Endodermal cell (in vitro differentiated cells): ENCODE results near the gene GDAP2. TPM values are rescaled to one million over a fixed set of nuclear protein-coding genes. Genes with fewer than 3 reads are reported as not detected.
"Not testable (repeated sequence)": the region's sequence is repeated elsewhere in the genome, so short reads cannot be mapped to it uniquely, and the experiment has no call there.

Experiments used
- DNase-seq: peaks from one replicate; pipeline ENCODE4 v3.0.0-alpha.2; 2017
- H3K27ac ChIP-seq: 2 replicates; pipeline ENCODE4 v1.5.1; 2013; ENCODE audit warnings: mild to moderate bottlenecking, low read depth, low read length, moderate library complexity
- H3K27me3 ChIP-seq: 2 replicates; pipeline ENCODE4 v1.6.1; 2013; ENCODE audit warnings: mild to moderate bottlenecking, low read length, moderate library complexity; ENCODE audit not compliant: insufficient read depth, control insufficient read depth, poor library complexity, severe bottlenecking
- H3K36me3 ChIP-seq: 2 replicates; pipeline ENCODE4 v1.7.0; 2013; ENCODE audit warnings: mild to moderate bottlenecking, low read length, moderate library complexity; ENCODE audit not compliant: control insufficient read depth, insufficient read depth
- H3K4me1 ChIP-seq: one replicate; pipeline ENCODE4 v1.7.0; 2013; ENCODE audit warnings: low read length; ENCODE audit not compliant: control insufficient read depth, insufficient read depth
- H3K4me3 ChIP-seq: 2 replicates; pipeline ENCODE4 v1.5.1; 2013; ENCODE audit warnings: mild to moderate bottlenecking, low read length, moderate library complexity
- H3K9ac ChIP-seq: 2 replicates; pipeline ENCODE4 v1.6.1; 2013; ENCODE audit warnings: mild to moderate bottlenecking, low read length, moderate library complexity; ENCODE audit not compliant: poor library complexity, severe bottlenecking; ENCODE audit errors: extremely low read depth
- H3K9me3 ChIP-seq: 2 replicates; pipeline ENCODE4 v1.6.1; 2013; ENCODE audit warnings: mild to moderate bottlenecking, low read length, moderate library complexity; ENCODE audit not compliant: control insufficient read depth
- H3K27ac Mint-ChIP-seq: 2 replicates; pipeline ENCODE4 v1.8.0; 2020; ENCODE audit warnings: mixed read lengths
- H3K27me3 Mint-ChIP-seq: 2 replicates; pipeline ENCODE4 v1.8.0; 2021; ENCODE audit warnings: mild to moderate bottlenecking, mixed read lengths; ENCODE audit not compliant: insufficient read depth
- H3K36me3 Mint-ChIP-seq: 2 replicates; pipeline ENCODE4 v1.8.0; 2020; ENCODE audit warnings: low read depth, mixed read lengths
- H3K4me1 Mint-ChIP-seq: 2 replicates; pipeline ENCODE4 v1.8.0; 2020; ENCODE audit warnings: mixed read lengths
- H3K4me3 Mint-ChIP-seq: 2 replicates; pipeline ENCODE4 v1.8.0; 2020; ENCODE audit warnings: mild to moderate bottlenecking, moderate library complexity, mixed read lengths
- H3K9me3 Mint-ChIP-seq: 2 replicates; pipeline ENCODE4 v1.8.0; 2020; ENCODE audit warnings: mild to moderate bottlenecking, mixed read lengths
- WGBS, 2 experiments: methylation state at CpG; one replicate each; pipeline versions ENCODE4 v1.1.5 to v1.1.7; 2013; ENCODE audit warnings: missing lambda C conversion rate in 2 of 2, mixed read lengths in 1 of 2; ENCODE audit not compliant: insufficient coverage in 1 of 2, insufficient read length in 1 of 2; 5-methylcytosine and 5-hydroxymethylcytosine counted together
- total RNA-seq, 2 donors: library from RNA; stranded (reverse); fragmentation: NEBNext Ultra II Directional in 1 of 2; extraction: Animal tissue kit (Norgen Biotek cat#: 25700) in 1 of 2; gene quantifications; 2 replicates in 1 of 2; 3 replicates in 1 of 2; pipeline ENCODE4 v1.2.1, GENCODE V29; 2021
- TF ChIP-seq, protein P1 (sequence below): fragments of 200-600 bp; sonication (generic); conservative IDR thresholded peaks from 2 replicates; pipeline ENCODE4 v1.5.0; 2021; ENCODE audit warnings: antibody characterized with exemption, mild to moderate bottlenecking

GDAP2 gene
- total RNA-seq, 2 donors from 2014 or later: 24.1 to 34.8 TPM

DNA sequence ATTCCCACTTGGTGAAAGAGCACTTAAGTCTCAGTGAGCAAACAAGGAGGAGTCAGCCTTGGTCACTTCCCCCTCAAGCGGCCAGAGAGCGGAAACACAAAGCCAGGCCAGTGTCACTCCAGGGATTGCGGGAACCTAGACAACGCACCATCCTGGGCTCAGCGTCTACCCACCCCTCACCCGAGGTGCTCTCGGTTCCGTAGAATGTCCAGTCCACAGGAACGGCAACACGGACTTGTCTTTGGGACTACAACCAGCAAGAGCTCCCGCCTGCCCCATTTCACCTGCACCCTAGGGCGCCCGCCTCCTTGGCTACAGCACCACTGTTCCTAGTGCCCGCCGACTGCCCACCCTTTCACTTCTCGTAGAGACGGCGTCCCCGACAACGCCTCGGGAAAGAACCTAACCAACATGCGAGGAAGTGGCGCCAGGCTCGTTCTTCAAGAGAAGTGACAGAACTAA is 509 bp downstream of the GDAP2 start:
- H3K27ac ChIP-seq: peak overlapping the region; percentile 81

DNA sequence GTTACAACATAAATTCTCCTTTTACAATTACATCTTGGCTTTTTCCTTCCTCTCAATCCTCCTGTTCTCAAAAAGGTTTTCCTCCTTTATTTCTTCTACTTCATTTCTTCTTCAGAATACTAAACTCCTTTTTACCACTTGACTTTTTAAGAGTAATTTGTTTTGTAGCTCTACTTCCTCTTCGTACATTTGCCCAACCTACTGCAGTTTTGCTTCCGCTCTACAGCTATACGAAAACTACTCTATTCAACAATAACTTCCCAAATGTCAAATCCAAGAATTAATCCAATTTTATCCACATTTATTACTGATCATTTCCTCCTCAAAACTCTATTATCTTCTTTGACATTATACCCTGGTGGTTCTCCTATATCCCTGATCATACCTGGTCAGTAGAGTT is 3.4 kb downstream of the GDAP2 start:
- 91 to 94% methylated on average over 3 of the region's 3 CpGs for WGBS, 2 experiments
- H3K9me3 ChIP-seq: no peaks in the 10 kb centered on the region

More for the DNA sequence above, 509 bp downstream of the GDAP2 start:
- H3K4me3 Mint-ChIP-seq: peak overlapping the region; percentile 92
- peaks cover 6% of the 10 kb centered on the region for H3K36me3 Mint-ChIP-seq
- peaks cover 18% of the 10 kb centered on the region for H3K4me1 Mint-ChIP-seq
- Histone ChIP-seq H3K4me1 (no peaks in the 10 kb centered on the region), H3K9me3 (no peaks in the 10 kb centered on the region), H3K36me3 (peaks cover 4% of the 10 kb centered on the region), H3K9ac (peak overlapping the region; percentile 57), H3K27me3 (no peaks in the 10 kb centered on the region), H3K4me3 (peak overlapping the region; percentile 92)
- H3K27ac Mint-ChIP-seq: peak overlapping the region; percentile 94
- 0 to 1% methylated on average over 14 to 24 of the region's 24 CpGs for WGBS, 2 experiments
- no peaks in the 10 kb centered on the region for H3K27me3 Mint-ChIP-seq
- peaks cover 3% of the 10 kb centered on the region for H3K9me3 Mint-ChIP-seq
- peak; percentile 87 for DNase-seq
- TF ChIP-seq, protein P1, sequence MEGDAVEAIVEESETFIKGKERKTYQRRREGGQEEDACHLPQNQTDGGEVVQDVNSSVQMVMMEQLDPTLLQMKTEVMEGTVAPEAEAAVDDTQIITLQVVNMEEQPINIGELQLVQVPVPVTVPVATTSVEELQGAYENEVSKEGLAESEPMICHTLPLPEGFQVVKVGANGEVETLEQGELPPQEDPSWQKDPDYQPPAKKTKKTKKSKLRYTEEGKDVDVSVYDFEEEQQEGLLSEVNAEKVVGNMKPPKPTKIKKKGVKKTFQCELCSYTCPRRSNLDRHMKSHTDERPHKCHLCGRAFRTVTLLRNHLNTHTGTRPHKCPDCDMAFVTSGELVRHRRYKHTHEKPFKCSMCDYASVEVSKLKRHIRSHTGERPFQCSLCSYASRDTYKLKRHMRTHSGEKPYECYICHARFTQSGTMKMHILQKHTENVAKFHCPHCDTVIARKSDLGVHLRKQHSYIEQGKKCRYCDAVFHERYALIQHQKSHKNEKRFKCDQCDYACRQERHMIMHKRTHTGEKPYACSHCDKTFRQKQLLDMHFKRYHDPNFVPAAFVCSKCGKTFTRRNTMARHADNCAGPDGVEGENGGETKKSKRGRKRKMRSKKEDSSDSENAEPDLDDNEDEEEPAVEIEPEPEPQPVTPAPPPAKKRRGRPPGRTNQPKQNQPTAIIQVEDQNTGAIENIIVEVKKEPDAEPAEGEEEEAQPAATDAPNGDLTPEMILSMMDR: peak; percentile 48

DNA sequence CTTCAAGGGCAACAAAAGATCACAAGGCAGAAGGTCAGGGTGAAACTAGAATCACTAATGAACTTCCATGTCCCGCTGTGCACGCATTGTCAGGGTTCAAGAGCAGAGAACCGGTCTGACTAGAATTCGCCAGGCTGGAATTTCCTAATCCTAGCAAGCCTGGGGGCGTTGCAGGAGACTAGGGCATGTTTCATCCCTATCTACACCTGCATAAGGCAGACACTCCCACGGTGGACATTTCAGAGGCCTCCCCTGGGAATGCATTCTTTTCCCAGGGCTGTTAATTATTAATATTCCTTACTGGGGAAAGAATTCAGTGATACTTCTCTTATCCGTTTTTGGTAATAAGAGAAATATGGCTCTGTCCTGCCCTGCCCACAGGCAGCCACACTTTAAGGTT is 6.7 kb downstream of the GDAP2 start:
- not testable (repeated sequence) for H3K9me3 ChIP-seq, H3K9ac ChIP-seq, H3K4me1 ChIP-seq, H3K27me3 ChIP-seq, H3K27ac Mint-ChIP-seq, DNase-seq, H3K4me3 ChIP-seq, H3K9me3 Mint-ChIP-seq, H3K27me3 Mint-ChIP-seq, H3K27ac ChIP-seq, H3K4me3 Mint-ChIP-seq, H3K4me1 Mint-ChIP-seq
- WGBS, 2 experiments: 92 to 95% methylated on average over 4 to 7 of the region's 7 CpGs
- peaks cover 30% of the 10 kb centered on the region for H3K36me3 Mint-ChIP-seq
- H3K36me3 ChIP-seq: peaks cover 29% of the 10 kb centered on the region

More for the DNA sequence above, 3.4 kb downstream of the GDAP2 start:
- Histone ChIP-seq H3K27me3 (no peaks in the 10 kb centered on the region), H3K4me1 (no peaks in the 10 kb centered on the region), H3K27ac (no peak overlapping the region), H3K4me3 (no peak overlapping the region), H3K9ac (no peak overlapping the region), H3K36me3 (peaks cover 4% of the 10 kb centered on the region)
- Mint-ChIP-seq H3K9me3 (peaks cover 8% of the 10 kb centered on the region), H3K4me3 (no peak overlapping the region), H3K4me1 (peaks cover 17% of the 10 kb centered on the region), H3K27ac (no peak overlapping the region), H3K27me3 (no peaks in the 10 kb centered on the region), H3K36me3 (peaks cover 11% of the 10 kb centered on the region)
- DNase-seq: no peak
- TF ChIP-seq, protein P1: no peak

DNA sequence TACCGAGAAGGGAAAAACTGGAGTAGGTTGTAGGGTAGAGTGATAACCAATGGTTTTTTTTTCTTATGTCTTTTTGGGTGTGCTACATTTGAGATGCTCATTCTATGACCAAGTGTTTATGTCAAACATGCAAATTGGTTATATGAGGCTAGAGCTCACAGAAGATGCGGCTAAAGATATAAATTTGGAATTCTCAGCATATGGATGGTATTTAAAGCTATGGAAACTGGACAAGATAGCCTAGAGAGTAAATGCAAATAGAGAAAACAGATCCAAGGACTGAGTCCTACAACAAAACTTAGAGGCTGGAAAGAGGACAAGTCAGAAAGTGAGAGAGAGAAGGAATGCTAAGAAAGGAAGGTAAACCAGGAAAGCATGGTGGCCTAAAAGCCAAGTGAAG is 7.4 kb downstream of the GDAP2 start:
- Mint-ChIP-seq H3K27ac (no peak overlapping the region), H3K4me1 (peaks cover 4% of the 10 kb centered on the region)

More for the DNA sequence above, 7.4 kb downstream of the GDAP2 start:
- H3K27me3 ChIP-seq: no peaks in the 10 kb centered on the region
- no peak overlapping the region for H3K27ac ChIP-seq
- peaks cover 36% of the 10 kb centered on the region for H3K36me3 ChIP-seq
- H3K4me1 ChIP-seq: no peaks in the 10 kb centered on the region
- WGBS, 2 experiments: 94 to 95% methylated on average over 2 of the region's 2 CpGs
- Mint-ChIP-seq H3K9me3 (peaks cover 8% of the 10 kb centered on the region), H3K4me3 (no peak overlapping the region), H3K27me3 (no peaks in the 10 kb centered on the region), H3K36me3 (peaks cover 31% of the 10 kb centered on the region)
- H3K9me3 ChIP-seq: no peaks in the 10 kb centered on the region
- TF ChIP-seq, protein P1: no peak
- no peak overlapping the region for H3K4me3 ChIP-seq
- DNase-seq: no peak
- no peak overlapping the region for H3K9ac ChIP-seq
